AG09319 (cell line): ENCODE measurements around the gene GAPDHS.

Experiments used
- DNase-seq: peaks from one replicate; pipeline ENCODE4 v3.0.0-alpha.2; 2010; ENCODE audit warnings: low read depth; ENCODE audit errors: extremely low read depth
- TF ChIP-seq, protein P1 (sequence below): IDR thresholded peaks from 2 replicates; pipeline ENCODE4 v1.5.1; 2011; ENCODE audit warnings: low read depth, mild to moderate bottlenecking, inconsistent platforms, low read length, moderate library complexity

GAPDHS gene

DNA sequence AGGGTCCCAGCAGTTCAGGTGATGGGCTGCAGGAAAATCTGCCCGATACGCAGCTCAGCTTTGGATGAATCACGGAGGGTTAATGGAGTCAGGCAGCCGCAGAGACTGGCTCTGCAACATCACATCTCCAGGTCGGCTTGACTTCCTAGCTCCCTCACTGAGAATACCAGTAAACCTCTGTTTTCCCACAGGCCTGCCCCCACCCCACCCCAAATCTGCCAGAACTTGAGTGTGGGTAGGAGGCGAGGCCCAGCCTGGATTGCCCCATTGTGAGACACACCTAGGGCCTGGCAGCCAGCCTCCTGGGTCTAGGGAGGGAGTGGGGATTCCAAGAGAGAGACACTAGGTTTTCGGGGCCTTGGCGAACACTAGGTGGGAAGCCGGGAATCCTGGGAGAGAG is 39.3 kb upstream of the GAPDHS start:
- DNase-seq, result no peak
- TF ChIP-seq, protein P1, sequence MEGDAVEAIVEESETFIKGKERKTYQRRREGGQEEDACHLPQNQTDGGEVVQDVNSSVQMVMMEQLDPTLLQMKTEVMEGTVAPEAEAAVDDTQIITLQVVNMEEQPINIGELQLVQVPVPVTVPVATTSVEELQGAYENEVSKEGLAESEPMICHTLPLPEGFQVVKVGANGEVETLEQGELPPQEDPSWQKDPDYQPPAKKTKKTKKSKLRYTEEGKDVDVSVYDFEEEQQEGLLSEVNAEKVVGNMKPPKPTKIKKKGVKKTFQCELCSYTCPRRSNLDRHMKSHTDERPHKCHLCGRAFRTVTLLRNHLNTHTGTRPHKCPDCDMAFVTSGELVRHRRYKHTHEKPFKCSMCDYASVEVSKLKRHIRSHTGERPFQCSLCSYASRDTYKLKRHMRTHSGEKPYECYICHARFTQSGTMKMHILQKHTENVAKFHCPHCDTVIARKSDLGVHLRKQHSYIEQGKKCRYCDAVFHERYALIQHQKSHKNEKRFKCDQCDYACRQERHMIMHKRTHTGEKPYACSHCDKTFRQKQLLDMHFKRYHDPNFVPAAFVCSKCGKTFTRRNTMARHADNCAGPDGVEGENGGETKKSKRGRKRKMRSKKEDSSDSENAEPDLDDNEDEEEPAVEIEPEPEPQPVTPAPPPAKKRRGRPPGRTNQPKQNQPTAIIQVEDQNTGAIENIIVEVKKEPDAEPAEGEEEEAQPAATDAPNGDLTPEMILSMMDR, result no peak

DNA sequence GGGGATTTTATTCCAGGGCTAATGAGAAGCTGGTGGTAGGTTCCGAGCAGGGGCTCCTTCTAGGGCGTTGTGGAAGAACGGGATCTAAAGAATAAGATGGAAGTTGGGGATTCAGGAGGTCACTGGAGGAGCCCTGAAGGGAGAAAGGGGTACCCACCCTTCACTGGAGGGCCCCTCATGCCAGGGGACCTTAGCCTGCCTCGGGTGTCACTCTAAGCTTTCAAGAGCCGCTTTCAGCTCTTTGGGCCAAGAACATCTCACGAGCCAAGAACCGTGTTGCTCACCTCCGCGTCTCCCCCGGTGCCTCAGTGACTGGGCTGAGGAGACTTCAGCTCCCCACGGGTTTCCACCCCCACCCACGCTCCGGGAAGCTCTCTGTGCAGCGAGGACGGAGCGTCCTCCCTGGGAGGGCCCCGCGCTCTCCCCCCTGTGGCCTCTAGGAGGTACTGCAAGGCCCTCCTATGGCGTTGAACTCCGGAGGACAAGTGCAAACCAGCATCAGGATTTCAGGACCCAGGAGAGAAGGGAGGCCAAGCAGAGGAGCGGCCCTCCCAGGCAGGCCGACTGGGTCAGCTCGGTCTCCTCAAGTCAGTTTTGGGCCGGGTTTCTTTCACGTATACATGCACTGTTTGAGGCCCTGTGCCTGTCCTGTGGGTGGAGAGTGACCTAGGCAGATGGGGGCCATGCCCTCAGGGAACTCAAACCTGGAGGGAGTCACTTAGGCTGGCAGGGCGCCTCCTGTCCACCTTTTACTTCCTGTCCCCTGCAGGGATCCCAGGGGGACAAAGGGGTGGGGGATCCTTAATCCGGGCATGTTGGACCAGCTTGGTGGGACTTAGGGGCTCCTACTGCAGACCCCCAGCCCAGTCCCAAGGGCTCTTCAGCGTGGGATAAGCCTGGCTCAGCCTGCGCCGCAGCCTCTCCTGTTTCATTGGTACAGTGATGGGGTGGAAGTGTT is 37.9 kb upstream of the GAPDHS start:
- TF ChIP-seq, protein P1, result peak; percentile 99
- DNase-seq, result peak; percentile 7

DNA sequence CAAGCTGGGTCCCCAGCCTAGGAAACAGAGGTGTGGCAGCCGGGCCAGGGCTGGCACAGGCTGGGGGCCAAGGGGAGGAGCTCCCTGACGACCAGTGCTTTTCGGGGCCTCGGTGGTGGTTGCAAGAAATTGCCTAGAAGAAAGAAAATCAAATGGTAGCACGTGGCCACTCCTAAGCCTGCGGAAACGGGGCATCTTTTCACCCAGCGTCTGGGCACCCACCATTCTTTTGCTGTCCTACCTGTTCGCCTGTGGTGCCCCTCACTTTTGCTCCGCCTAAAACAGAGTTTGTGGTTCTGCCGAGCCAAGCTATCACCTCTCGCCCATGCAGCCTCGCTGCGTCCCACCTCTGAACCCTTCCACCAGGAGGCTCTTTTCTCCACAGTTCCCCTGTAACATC is 35.9 kb upstream of the GAPDHS start:
- no peak for DNase-seq

DNA sequence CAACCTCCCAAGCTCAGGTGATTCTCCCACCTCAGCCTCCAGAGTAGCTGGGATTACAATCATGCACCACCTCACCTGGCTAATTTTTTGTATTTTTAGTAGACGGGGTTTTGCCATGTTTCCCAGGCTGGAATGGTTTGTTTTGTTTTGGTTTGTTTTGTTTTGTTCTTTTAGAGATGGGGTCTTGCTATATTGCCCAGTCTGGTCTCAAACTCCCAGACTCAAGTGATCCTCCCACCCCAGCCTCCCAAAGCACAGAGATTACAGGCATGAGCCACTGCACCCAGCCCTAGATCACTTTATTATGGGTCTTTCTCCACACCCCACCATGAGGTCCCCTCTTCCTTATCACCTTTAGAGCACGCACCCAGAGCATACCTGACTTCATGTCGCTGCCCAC is 35.0 kb upstream of the GAPDHS start:
- TF ChIP-seq, protein P1, result no peak
- DNase-seq, result no peak

More for the DNA sequence above, 35.9 kb upstream of the GAPDHS start:
- TF ChIP-seq, protein P1, result no peak

DNA sequence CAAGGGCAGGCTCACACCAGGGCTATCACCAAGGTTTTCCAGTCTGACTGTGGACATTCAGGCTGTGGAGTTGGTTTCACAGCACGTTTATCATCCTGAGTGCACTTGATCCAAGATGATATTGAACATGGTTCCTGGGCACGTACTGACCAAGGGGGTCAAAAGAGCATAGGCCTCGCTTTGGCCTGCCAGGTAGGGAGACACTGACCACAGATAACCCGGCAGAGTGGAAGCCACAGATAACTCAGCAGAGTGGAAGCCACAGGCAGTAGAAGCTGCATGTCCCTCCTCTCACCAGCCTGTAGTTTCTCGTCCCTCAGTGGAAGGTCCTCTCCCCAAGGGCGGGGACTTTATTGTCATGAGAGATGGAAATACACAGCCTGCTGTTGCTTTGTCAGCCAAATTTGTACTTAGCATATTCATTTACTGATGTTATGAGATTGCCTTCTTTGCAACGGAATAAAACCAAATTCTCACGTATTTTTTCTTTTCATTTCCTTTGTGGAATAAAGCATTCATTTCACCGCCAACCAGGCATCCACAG is 34.2 kb upstream of the GAPDHS start:
- DNase-seq, result no peak
- TF ChIP-seq, protein P1, result no peak

DNA sequence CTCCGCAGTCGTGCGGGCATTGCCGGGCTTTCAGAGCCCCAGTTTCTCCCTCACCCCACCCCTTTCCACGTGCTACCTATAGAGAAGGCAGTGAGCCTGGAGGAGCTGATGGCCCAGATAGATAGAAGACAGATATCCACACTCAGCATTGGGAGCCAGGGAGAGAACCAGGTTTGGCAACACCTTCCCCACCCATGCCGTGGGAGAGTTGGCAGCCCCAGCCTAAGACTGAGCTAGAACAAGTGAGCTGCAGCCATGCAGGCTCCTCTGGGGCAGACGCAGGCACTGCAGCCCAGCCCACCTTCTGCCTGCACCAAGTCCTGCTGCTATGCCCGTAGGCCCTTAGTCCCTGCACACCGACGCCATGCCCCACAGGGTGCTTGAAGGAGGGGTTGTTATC is 32.6 kb upstream of the GAPDHS start:
- TF ChIP-seq, protein P1, result no peak
- DNase-seq, result no peak

DNA sequence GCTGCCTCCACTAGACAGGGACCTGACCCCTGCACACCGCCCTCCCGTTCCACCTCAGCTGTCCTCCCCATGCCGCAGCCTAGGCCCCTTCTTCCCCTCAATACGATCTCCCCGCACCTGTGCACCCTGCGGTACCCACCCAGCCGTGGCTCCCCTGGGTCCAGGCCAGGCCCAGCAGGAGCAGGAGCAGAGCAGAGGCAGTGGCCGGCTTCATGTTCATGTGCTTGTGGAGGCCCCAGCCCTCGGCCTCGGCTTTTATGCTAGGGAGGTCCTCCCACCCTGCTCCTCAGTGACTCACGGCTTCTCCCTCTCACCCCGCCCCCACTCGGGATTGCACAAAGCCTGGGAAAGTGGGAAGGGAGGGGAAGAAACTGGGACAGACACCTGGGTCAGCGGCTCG is 31.6 kb upstream of the GAPDHS start:
- TF ChIP-seq, protein P1, result no peak

More for the DNA sequence above, 31.6 kb upstream of the GAPDHS start:
- DNase-seq, result no peak
